Measurements from ENCODE around the gene ARPP21.

DNA sequence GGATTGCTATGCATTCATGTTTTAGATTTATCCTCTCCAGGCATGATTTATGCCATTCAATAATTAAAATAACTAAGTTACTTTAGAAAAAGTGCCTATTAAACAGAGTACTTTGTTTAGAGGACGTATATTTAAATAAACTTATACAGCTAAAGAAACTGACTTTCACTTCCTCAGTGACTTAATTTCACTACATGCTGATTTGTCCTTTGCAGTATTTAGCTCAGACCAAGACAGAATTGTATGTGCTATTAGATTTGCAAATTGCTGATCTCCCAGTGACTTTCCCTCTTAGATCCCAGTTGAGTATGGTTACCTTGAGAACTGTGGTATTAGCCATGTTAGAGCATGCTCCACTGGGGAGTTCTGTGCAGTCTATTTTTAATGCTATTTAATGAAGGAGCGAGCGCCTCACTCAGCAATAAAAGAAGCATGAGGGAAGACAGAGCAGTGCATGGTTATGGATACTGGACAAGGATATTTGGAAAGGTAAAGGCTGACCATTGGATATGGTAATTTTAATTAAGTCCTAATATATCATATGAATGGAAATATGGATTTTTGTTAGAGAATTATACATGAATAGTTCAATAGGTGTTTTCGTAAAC, 2.7 kb downstream of the ARPP21 start:
- no peak for TF ChIP-seq POLR2A (IDR thresholded peaks at IDR 0.05)
- TF ChIP-seq, protein P1, sequence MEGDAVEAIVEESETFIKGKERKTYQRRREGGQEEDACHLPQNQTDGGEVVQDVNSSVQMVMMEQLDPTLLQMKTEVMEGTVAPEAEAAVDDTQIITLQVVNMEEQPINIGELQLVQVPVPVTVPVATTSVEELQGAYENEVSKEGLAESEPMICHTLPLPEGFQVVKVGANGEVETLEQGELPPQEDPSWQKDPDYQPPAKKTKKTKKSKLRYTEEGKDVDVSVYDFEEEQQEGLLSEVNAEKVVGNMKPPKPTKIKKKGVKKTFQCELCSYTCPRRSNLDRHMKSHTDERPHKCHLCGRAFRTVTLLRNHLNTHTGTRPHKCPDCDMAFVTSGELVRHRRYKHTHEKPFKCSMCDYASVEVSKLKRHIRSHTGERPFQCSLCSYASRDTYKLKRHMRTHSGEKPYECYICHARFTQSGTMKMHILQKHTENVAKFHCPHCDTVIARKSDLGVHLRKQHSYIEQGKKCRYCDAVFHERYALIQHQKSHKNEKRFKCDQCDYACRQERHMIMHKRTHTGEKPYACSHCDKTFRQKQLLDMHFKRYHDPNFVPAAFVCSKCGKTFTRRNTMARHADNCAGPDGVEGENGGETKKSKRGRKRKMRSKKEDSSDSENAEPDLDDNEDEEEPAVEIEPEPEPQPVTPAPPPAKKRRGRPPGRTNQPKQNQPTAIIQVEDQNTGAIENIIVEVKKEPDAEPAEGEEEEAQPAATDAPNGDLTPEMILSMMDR (IDR thresholded peaks at IDR 0.05): no peak
